ENCODE measurements around the gene HPN. TPM values are rescaled to one million over a fixed set of nuclear protein-coding genes. Genes with fewer than 3 reads are reported as not detected.

The HPN gene
- total and polyA plus RNA-seq, 2 of the 13 experiments (the other 11 are each of a cell fraction or from before 2014, with no cell fraction given), result 46.7 to 261 TPM

DNA sequence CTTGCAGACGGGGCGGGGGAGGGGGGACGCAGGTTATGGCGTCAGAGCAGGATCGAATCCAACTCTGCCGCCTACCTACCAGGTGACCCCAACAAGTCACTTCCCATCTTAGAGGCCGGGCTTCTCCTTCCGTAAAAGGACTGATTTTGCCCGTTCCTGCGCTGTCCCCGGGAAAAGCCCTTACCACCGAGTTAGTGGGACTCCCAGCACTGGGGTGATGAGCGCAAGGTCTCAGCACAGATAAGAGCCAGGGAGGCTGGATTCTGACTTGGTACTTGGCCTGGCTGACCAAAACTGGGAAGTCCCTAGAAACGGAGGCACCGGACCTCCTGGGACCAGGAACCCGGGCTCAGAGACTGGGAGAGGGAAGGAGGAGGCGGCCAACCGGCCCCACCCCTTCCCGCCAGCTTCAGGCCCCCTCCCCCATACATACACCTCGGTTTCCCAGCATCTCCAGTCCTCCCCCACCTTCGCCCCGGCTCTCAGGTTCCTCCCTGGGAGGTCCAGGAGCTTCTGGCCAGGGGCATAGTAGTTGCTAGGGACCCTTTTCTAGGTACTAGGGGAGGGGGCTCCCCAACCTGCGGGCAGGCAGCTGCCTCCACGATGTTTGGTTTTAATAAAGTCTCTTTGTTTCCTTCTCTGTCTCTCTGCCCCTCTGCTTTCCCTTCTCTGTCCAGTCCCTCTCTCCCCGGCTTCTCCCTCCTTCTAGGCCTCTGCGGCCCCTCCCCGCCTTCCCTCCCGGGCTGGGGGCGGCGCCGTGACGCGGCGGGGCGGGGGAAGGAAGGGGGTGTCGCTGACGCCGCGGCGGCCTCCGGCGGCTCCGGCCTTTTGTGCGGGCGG is 41.8 kb upstream of the HPN start, which contains the start of gene GRAMD1A (continued):
- TF ChIP-seq, protein P1, sequence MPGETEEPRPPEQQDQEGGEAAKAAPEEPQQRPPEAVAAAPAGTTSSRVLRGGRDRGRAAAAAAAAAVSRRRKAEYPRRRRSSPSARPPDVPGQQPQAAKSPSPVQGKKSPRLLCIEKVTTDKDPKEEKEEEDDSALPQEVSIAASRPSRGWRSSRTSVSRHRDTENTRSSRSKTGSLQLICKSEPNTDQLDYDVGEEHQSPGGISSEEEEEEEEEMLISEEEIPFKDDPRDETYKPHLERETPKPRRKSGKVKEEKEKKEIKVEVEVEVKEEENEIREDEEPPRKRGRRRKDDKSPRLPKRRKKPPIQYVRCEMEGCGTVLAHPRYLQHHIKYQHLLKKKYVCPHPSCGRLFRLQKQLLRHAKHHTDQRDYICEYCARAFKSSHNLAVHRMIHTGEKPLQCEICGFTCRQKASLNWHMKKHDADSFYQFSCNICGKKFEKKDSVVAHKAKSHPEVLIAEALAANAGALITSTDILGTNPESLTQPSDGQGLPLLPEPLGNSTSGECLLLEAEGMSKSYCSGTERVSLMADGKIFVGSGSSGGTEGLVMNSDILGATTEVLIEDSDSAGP (CRISPR knock-in tag; IDR thresholded peaks at IDR 0.05; ENCODE audit: borderline replicate concordance), result peak; percentile 43; the same call in 1 of the 2 replicates
- TF ChIP-seq MXD4 (CRISPR knock-in tag; IDR thresholded peaks at IDR 0.05) (0 out of 2 replicates have a peak, but pooled peaks have one; percentile 21), ZSCAN29 (CRISPR knock-in tag; conservative IDR thresholded peaks at IDR 0.05) (peak; percentile 70), ZNF737 (CRISPR knock-in tag; IDR thresholded peaks at IDR 0.05; ENCODE audit: borderline replicate concordance) (no peak), REL (CRISPR knock-in tag; conservative IDR thresholded peaks at IDR 0.05) (no peak), ARNT (IDR thresholded peaks at IDR 0.05) (no peak), ELK4 (CRISPR knock-in tag; IDR thresholded peaks at IDR 0.05; ENCODE audit: borderline replicate concordance) (no peak), ZNF543 (CRISPR knock-in tag; IDR thresholded peaks at IDR 0.05) (peak; percentile 52; the same call in 1 of the 2 replicates), ZBTB2 (CRISPR knock-in tag; IDR thresholded peaks at IDR 0.05; ENCODE audit: low read depth) (peak; percentile 65; the same call in 1 of the 2 replicates), ZZZ3 (CRISPR knock-in tag; IDR thresholded peaks at IDR 0.05; ENCODE audit: borderline replicate concordance) (0 out of 2 replicates have a peak, but pooled peaks have one; percentile 22), ZNF501 (CRISPR knock-in tag; IDR thresholded peaks at IDR 0.05) (peak; percentile 47; the same call in 1 of the 2 replicates), RBFOX2 (IDR thresholded peaks at IDR 0.05; ENCODE audit: low read depth, low read length) (peak; percentile 70), SNRNP70 (IDR thresholded peaks at IDR 0.05; ENCODE audit: low read depth, low read length) (no peak), POLR2A (IDR thresholded peaks at IDR 0.05; ENCODE audit: insufficient read depth in 1 of 2, low read depth in 2 of 2, low read length in 2 of 2) (peak in 1 of 2 experiments; percentile 64; a peak in 3 of 4 replicates), FOSL2 (CRISPR knock-in tag; IDR thresholded peaks at IDR 0.05) (0 out of 2 replicates have a peak, but pooled peaks have one; percentile 6), GABPA (IDR thresholded peaks at IDR 0.05; ENCODE audit: low read depth, low read length) (no peak), GABPA (CRISPR knock-in tag; IDR thresholded peaks at IDR 0.05; ENCODE audit: low read depth) (no peak), RBM22 (optimal IDR thresholded peaks at IDR 0.05; ENCODE audit: low read length) (no peak)
- TF ChIP-seq, protein P2, sequence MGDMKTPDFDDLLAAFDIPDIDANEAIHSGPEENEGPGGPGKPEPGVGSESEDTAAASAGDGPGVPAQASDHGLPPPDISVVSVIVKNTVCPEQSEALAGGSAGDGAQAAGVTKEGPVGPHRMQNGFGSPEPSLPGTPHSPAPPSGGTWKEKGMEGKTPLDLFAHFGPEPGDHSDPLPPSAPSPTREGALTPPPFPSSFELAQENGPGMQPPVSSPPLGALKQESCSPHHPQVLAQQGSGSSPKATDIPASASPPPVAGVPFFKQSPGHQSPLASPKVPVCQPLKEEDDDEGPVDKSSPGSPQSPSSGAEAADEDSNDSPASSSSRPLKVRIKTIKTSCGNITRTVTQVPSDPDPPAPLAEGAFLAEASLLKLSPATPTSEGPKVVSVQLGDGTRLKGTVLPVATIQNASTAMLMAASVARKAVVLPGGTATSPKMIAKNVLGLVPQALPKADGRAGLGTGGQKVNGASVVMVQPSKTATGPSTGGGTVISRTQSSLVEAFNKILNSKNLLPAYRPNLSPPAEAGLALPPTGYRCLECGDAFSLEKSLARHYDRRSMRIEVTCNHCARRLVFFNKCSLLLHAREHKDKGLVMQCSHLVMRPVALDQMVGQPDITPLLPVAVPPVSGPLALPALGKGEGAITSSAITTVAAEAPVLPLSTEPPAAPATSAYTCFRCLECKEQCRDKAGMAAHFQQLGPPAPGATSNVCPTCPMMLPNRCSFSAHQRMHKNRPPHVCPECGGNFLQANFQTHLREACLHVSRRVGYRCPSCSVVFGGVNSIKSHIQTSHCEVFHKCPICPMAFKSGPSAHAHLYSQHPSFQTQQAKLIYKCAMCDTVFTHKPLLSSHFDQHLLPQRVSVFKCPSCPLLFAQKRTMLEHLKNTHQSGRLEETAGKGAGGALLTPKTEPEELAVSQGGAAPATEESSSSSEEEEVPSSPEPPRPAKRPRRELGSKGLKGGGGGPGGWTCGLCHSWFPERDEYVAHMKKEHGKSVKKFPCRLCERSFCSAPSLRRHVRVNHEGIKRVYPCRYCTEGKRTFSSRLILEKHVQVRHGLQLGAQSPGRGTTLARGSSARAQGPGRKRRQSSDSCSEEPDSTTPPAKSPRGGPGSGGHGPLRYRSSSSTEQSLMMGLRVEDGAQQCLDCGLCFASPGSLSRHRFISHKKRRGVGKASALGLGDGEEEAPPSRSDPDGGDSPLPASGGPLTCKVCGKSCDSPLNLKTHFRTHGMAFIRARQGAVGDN (CRISPR knock-in tag; IDR thresholded peaks at IDR 0.05), result peak; percentile 59
- TF ChIP-seq, protein P3, sequence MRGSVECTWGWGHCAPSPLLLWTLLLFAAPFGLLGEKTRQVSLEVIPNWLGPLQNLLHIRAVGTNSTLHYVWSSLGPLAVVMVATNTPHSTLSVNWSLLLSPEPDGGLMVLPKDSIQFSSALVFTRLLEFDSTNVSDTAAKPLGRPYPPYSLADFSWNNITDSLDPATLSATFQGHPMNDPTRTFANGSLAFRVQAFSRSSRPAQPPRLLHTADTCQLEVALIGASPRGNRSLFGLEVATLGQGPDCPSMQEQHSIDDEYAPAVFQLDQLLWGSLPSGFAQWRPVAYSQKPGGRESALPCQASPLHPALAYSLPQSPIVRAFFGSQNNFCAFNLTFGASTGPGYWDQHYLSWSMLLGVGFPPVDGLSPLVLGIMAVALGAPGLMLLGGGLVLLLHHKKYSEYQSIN (CRISPR knock-in tag; IDR thresholded peaks at IDR 0.05; ENCODE audit: borderline replicate concordance), result no peak
